ENCODE data around the gene SMG6. TPM values are rescaled to one million over a fixed set of nuclear protein-coding genes. Genes with fewer than 3 reads are reported as not detected.

The SMG6 gene
- total RNA-seq, 4 donors from 2014 or later = 13.3 to 74.9 (median 41.6) TPM

- H3K36me3 ChIP-seq = no peaks in the 10 kb centered on the region
- peak overlapping the region; percentile 94 to 99 for H3K27ac ChIP-seq
- no peaks in the 10 kb centered on the region for H3K9me3 ChIP-seq
- no peaks in the 10 kb centered on the region for H3K27me3 ChIP-seq
- peak; percentile 71 to 75 for DNase-seq
- intact Hi-C loops (cut with DNase I; ENCODE audit: low total_unique reads) = no loop called here
- peak in 1 of 2 donors; percentile 17 for TF ChIP-seq POLR2A (IDR thresholded peaks at IDR 0.05)
- TF ChIP-seq CTCF (IDR thresholded peaks at IDR 0.05) = no peak
- H3K4me3 ChIP-seq = no peak overlapping the region
- peaks cover 18 to 80% of the 10 kb centered on the region in 2 donors for H3K4me1 ChIP-seq
Observed at GRCh38 chr17:2063261-2064146, 240.1 kb downstream of the SMG6 start.

GRCh38 chr17:2062571-2063183, 240.9 kb downstream of the SMG6 start:
- Histone ChIP-seq H3K27ac (peak overlapping the region; percentile 94 to 99), H3K4me1 (peaks cover 15 to 81% of the 10 kb centered on the region in 2 donors), H3K27me3 (no peaks in the 10 kb centered on the region), H3K4me3 (no peak overlapping the region), H3K36me3 (no peaks in the 10 kb centered on the region), H3K9me3 (no peaks in the 10 kb centered on the region)
- TF ChIP-seq POLR2A (IDR thresholded peaks at IDR 0.05) (no peak), CTCF (IDR thresholded peaks at IDR 0.05) (no peak)
- intact Hi-C loops (cut with DNase I; ENCODE audit: low total_unique reads) = no loop called here
- DNase-seq = peak; percentile 68 to 69

- H3K36me3 ChIP-seq = no peaks in the 10 kb centered on the region
- DNase-seq = peak in 1 of 2 donors; percentile 55
- intact Hi-C loops (cut with DNase I; ENCODE audit: low total_unique reads) = no loop called here
- H3K4me3 ChIP-seq = no peak overlapping the region
- no peaks in the 10 kb centered on the region for H3K9me3 ChIP-seq
- TF ChIP-seq POLR2A (IDR thresholded peaks at IDR 0.05) (no peak), CTCF (IDR thresholded peaks at IDR 0.05) (no peak)
- H3K27me3 ChIP-seq = no peaks in the 10 kb centered on the region
- peak overlapping the region; percentile 94 to 99 for H3K27ac ChIP-seq
- H3K4me1 ChIP-seq = peaks cover 3 to 69% of the 10 kb centered on the region in 2 donors
Observed at GRCh38 chr17:2061441-2061958, 242.1 kb downstream of the SMG6 start.

GRCh38 chr17:2060681-2061440, 242.7 kb downstream of the SMG6 start:
- DNase-seq = peak; percentile 66 to 69
- TF ChIP-seq CTCF (IDR thresholded peaks at IDR 0.05) (no peak), POLR2A (IDR thresholded peaks at IDR 0.05) (no peak)
- intact Hi-C loops (cut with DNase I; ENCODE audit: low total_unique reads) = no loop called here
- Histone ChIP-seq H3K9me3 (no peaks in the 10 kb centered on the region), H3K4me1 (peaks cover 3 to 63% of the 10 kb centered on the region in 2 donors), H3K4me3 (no peak overlapping the region), H3K27ac (peak overlapping the region; percentile 94 to 99), H3K36me3 (no peaks in the 10 kb centered on the region), H3K27me3 (no peaks in the 10 kb centered on the region)

Measured in uterus (tissue), 4 donors.